ENCODE results near the gene CCDC78.
A peak's percentile ranks its signal among the peaks of the same experiment; 100 is the strongest.

CCDC78 gene

GRCh38 chr16:725463-726187 is 618 bp downstream of the CCDC78 start:
- no peak for DNase-seq (ENCODE audit: insufficient read length)
- TF ChIP-seq POLR2AphosphoS5 (IDR thresholded peaks at IDR 0.05; ENCODE audit: low read depth, low read length) (no peak), TAF1 (IDR thresholded peaks at IDR 0.05; ENCODE audit: borderline replicate concordance, low read depth, low read length) (no peak), POLR2A (IDR thresholded peaks at IDR 0.05; ENCODE audit: low read depth, low read length) (no peak; the same call in 1 of the 2 replicates)
- no peak for FAIRE-seq

DNA sequence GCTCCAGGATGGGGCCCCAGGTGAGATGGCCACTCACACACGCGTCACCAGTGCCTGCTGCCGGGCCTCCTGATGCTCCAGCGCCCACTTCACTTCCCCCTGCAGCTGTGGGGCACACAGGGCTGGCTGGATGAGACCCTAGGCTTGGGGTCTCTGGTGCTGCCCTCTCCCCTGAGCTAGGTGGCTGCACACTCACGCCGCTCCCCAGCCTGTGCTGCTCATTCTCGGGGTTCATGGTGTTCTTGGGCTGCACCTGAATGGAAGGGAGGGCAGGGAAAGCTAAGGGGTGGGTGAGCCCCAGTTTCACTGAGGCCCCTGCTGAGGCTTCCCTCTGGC is 1.2 kb downstream of the CCDC78 start:
- FAIRE-seq (no peak), DNase-seq (ENCODE audit: insufficient read length) (no peak)
- TF ChIP-seq POLR2AphosphoS5 (IDR thresholded peaks at IDR 0.05; ENCODE audit: low read depth, low read length) (no peak), TAF1 (IDR thresholded peaks at IDR 0.05; ENCODE audit: borderline replicate concordance, low read depth, low read length) (no peak), POLR2A (IDR thresholded peaks at IDR 0.05; ENCODE audit: low read depth, low read length) (no peak; the same call in 1 of the 2 replicates)

DNA sequence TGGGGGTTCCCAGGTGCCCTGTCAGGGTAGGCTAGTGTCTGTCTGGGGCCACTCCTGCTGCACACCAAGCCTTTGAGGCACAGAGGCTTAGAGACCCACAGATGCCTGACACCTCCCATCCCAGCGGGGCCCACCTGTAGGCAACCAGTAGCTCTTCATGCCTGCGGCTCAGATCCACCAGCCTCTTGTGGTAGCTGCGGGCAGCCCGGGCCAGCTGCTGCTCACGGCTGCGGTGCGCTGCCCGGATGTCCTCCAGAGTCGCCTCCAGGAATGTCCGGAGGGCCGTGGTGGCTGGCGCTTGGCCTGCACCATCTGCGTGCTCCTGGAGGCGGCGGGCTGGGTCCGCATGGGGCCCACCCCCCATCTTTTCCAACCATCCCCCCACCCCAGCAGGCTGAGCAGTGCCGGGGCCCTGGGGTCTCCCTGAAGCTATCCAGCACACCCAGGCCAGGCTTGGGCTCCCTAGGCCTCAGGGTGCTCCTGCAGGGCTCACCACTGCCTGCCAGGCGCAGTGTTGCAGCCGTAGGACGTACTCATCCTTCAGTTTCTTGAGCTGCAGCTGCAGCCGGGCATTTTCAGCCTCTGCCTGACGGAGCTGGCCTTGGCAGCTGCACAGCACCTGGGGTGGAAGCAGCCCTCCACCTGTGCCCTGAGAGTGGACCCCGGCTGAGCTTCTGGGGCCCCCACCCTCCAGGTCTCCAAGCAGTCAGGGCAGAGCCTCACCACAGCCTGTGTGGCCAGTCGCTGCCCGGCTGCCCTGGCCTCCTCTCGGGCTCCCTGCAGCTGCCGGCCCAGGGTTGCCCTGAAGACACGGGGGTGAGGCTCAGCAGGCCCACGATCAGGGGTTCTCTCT is 1.8 kb downstream of the CCDC78 start:
- TF ChIP-seq POLR2A (IDR thresholded peaks at IDR 0.05; ENCODE audit: low read depth, low read length) = peak; percentile 27; the same call in 1 of the 2 replicates
- no peak for TF ChIP-seq POLR2AphosphoS5 (IDR thresholded peaks at IDR 0.05; ENCODE audit: low read depth, low read length)
- TF ChIP-seq TAF1 (IDR thresholded peaks at IDR 0.05; ENCODE audit: borderline replicate concordance, low read depth, low read length) = no peak
- DNase-seq (ENCODE audit: insufficient read length) (no peak), FAIRE-seq (no peak)

DNA sequence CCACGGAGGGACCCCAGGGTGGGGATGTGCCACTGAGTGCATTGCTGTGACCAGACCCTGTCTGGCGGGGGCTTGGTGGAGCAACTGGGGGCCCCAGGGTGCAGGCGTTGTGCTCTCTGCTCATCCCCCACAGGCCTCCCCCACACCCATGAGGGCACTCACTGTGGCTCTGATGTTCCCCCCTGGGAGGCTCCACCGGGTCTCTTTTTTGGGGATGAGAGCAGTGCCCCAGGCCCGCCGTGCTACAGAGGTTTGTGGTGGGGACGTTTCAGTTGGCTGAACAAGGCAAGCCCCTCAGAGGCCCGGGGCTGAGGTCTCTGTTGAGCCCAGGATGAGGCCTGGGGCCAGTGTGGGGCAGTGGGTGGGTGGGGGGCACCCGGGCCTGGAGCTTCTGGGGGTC is 2.5 kb downstream of the CCDC78 start:
- DNase-seq (ENCODE audit: insufficient read length) (no peak), FAIRE-seq (no peak)
- TF ChIP-seq TAF1 (IDR thresholded peaks at IDR 0.05; ENCODE audit: borderline replicate concordance, low read depth, low read length) (no peak), POLR2AphosphoS5 (IDR thresholded peaks at IDR 0.05; ENCODE audit: low read depth, low read length) (no peak), POLR2A (IDR thresholded peaks at IDR 0.05; ENCODE audit: low read depth, low read length) (no peak)

GRCh38 chr16:722835-723633 is 3.2 kb downstream of the CCDC78 start:
- FAIRE-seq = no peak

DNA sequence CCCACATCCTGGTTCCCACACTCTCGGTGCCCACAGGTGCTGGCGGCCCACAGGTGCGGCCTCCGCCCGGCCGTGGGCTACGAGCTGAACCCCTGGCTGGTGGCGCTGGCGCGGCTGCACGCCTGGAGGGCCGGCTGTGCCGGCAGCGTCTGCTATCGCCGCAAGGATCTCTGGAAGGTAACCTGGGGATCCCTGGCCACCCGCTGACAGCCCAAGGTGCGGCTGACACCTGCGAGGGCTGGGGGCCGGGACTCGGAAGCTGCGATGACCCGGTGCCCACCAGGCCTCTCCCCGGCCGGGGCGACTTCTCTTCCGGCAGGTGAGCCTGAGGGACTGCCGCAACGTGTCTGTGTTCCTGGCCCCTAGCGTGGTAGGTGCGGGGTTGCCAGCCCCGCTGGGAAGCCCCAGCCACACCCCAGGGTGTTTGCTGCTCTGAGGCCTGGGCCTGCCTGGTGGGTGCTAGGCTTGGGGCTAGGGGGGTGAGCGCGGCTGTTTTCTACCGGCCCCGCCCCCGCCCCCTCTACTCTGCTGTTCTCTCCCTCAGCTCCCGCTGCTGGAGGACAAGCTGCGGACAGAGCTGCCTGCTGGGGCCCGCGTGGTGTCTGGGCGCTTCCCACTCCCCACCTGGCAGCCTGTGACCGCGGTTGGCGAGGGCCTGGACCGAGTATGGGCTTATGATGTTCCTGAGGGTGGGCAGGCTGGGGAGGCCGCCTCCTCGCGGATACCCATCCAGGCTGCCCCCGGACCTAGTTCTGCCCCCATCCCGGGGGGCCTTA is 4.3 kb downstream of the CCDC78 start:
- no peak for FAIRE-seq
- no peak for DNase-seq (ENCODE audit: insufficient read length)
- no peak for TF ChIP-seq TAF1 (IDR thresholded peaks at IDR 0.05; ENCODE audit: borderline replicate concordance, low read depth, low read length)
- no peak for TF ChIP-seq POLR2A (IDR thresholded peaks at IDR 0.05; ENCODE audit: low read depth, low read length)
- no peak for TF ChIP-seq POLR2AphosphoS5 (IDR thresholded peaks at IDR 0.05; ENCODE audit: low read depth, low read length)

More at GRCh38 chr16:722835-723633, 3.2 kb downstream of the CCDC78 start:
- TF ChIP-seq POLR2A (IDR thresholded peaks at IDR 0.05; ENCODE audit: low read depth, low read length) (no peak), POLR2AphosphoS5 (IDR thresholded peaks at IDR 0.05; ENCODE audit: low read depth, low read length) (no peak; the same call in 1 of the 2 replicates), TAF1 (IDR thresholded peaks at IDR 0.05; ENCODE audit: borderline replicate concordance, low read depth, low read length) (no peak)
- DNase-seq (ENCODE audit: insufficient read length) = no peak

GRCh38 chr16:720990-721764 is 5.1 kb downstream of the CCDC78 start, which contains the start of gene ANTKMT:
Gene ANTKMT, plus strand, starts transcription at chr16:721146. Its CDS starts 129 bp downstream, at chr16:721275.
- peak; percentile 98 for FAIRE-seq

DNA sequence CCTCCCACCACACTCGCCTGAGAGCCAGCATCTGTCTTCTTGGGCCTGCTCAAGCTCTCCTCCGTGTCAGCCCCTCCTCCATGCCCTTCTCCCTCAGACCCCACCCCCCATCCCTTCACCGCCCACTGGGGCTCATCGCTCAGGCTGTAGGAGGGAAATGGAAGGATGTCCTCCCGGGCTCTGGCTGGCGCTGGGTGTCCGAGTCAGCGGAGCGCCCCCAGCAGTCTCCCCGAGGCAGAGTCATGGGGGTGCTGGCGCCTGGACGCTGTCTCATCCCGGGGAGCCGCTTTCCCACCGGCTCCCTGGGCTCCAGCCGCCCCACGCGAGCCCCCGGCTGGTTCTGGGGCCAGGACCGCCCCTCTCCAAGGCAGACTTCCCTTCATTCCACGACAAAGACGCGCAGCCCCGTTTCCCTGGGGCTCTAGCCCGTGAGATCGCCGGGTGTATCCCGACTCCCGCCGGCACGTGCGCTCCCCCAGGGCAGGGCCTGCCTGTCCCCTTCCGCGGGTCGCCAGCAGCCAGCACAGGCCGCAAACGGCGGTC is 5.7 kb downstream of the CCDC78 start:
- peak; percentile 80 for DNase-seq (ENCODE audit: insufficient read length)
- FAIRE-seq = peak; percentile 93

More at GRCh38 chr16:720990-721764, 5.1 kb downstream of the CCDC78 start, which contains the start of gene ANTKMT:
- DNase-seq (ENCODE audit: insufficient read length) = peak; percentile 98
- TF ChIP-seq TAF1 (IDR thresholded peaks at IDR 0.05; ENCODE audit: borderline replicate concordance, low read depth, low read length) (peak; percentile 48; the same call in 1 of the 2 replicates), POLR2A (IDR thresholded peaks at IDR 0.05; ENCODE audit: low read depth, low read length) (peak; percentile 94), POLR2AphosphoS5 (IDR thresholded peaks at IDR 0.05; ENCODE audit: low read depth, low read length) (peak; percentile 92)

DNA sequence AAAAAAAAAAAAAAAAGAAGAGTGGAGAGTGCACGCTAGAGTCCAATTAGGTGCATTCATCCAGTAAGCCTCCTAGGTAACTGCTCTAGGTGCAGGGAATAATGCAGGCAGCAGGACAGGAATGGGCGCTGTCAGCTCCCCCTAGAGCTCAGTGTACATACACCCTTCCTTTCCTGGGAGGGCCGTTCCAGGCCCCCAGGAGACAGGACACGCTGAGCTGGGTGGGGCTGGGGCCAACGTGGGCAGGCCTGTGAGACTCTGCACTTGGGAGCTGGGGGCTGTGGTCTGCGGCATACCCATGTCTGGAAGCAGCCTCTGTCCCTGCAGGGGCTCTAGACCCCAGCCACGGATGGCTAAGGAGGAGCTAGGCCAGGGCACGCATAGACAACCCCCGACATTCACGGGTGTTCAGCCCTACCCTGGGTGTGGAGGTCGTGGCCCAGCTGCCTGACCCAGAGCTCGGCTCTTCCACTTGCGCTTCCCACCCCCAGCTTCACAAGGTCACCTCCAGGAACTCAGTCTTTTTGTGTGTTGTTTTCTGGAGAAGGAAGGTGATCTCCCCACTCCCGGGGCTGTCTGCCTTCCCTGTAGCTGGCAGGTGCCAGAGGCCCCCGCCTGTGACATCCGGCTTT is 6.3 kb downstream of the CCDC78 start:
- TF ChIP-seq POLR2AphosphoS5 (IDR thresholded peaks at IDR 0.05; ENCODE audit: low read depth, low read length) (no peak), POLR2A (IDR thresholded peaks at IDR 0.05; ENCODE audit: low read depth, low read length) (no peak), TAF1 (IDR thresholded peaks at IDR 0.05; ENCODE audit: borderline replicate concordance, low read depth, low read length) (no peak)
- DNase-seq (ENCODE audit: insufficient read length) = no peak
- FAIRE-seq = peak; percentile 33

More for the DNA sequence above, 5.7 kb downstream of the CCDC78 start:
- TF ChIP-seq TAF1 (IDR thresholded peaks at IDR 0.05; ENCODE audit: borderline replicate concordance, low read depth, low read length) = no peak
- no peak for TF ChIP-seq POLR2AphosphoS5 (IDR thresholded peaks at IDR 0.05; ENCODE audit: low read depth, low read length)
- no peak for TF ChIP-seq POLR2A (IDR thresholded peaks at IDR 0.05; ENCODE audit: low read depth, low read length)
